T1000 (cell line): ENCODE results near the gene TXNRD2.

Experiments
- DNase-seq: peaks from one replicate; lab custom pipeline; 2025; ENCODE audit warnings: mixed read lengths; lab: John Stamatoyannopoulos, UW

Gene TXNRD2

GRCh38 chr22:19979712-19980493 is 38.3 kb upstream of the TXNRD2 start:
- DNase-seq: no peak

GRCh38 chr22:19978748-19979147 is 37.1 kb upstream of the TXNRD2 start:
- DNase-seq: no peak

- DNase-seq: no peak
Observed at GRCh38 chr22:19977296-19978243, 36.0 kb upstream of the TXNRD2 start.

DNA sequence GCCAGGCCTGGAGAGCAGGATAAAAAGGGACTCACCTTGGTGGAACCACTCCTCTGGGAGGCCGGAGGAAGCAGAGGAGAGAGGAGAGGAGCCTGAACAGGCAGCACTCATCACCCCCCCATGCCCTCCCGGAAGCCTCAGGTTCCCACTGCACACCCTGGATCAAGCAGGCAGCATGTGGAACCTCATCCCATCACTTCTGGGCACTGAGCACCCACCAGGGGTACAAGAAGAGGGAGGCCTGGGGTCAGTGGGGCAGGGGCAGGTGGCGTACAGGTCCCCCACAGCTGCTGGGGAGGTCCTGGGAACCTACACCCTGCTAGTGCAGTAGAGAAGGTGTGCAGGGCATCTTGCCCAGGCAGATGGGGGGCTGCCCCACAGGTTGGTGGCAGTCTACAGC is 35.1 kb upstream of the TXNRD2 start:
- DNase-seq: no peak

DNA sequence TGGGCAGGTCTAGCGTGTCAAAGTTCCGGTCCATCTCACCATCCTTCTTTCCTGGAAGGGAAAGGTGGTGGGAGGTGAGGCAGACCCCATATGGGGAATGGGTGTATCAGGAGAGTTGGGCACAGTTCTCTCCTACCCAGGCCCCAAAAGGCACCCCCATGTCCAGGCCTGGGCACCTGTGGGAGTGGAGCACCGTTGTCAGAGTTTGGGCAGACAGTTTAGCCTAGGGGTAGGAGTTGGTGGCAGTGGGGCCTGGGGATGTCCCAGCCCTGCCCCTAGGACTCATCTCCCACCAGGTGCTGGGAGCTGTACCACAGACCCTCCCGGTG is 34.1 kb upstream of the TXNRD2 start:
- no peak for DNase-seq

DNA sequence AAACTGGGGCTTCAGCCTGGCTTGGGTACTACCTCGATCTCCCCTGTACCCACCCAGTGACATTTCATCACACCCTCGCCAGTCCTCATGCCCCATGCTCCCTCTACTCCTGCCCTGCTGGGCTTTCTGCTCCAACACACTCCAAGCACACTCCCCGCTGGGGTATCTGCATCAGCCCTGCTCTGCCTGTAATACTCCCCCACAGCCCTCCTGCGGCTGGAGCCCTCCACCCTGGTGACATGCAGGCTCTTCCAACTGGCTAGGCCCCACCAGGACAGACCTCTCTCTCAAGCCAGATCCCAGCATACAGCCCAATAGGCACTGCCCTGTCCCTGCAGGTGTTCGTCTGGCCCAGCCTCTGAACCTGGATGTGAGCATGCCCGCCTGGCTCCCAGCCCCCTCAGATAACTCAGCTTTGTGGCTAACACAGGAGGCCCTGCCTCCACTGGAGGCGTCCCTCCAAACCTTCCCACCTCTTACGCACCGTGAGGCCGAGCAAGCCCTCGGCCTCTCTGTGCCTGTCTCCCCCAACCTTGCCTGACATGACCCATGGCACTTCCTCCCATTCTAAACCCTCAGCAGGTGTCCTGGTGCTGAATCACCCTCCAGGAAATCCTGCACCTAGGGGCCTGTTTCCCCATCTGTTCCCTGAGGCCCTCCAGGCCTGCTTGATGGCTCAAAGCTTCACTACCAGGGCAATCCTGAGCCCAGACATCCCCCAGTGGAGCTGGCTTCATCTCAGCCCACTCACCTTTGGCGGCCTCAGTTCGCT is 33.5 kb upstream of the TXNRD2 start:
- DNase-seq: no peak

DNA sequence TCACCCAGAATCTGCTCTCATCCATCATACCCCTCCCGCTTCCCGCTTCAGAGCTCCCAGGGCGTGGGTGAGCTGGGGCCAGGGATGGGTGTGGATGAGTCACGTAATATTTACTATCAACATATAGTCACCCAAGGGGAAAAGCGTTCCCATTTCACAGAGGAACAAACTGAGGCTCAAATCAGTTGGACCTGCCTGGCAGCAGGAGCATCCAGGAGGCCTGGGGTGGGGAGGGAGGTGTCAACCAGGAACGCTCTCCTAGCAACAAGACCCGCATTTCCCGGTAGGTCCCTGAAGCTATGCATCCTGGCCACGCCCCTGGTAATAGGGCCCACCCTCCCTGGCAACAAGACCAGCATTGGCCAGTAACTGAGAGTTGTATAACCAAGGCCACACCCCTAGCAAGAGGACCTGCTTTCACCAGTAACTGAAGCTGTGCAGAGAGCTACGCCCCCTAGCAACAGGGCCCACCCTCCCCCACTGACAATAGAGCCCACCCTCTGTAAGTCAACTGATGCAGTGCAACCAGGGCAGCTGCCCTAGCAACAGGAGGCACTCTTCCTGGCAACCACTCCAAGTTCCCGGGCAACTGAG is 32.7 kb upstream of the TXNRD2 start:
- DNase-seq: no peak

DNA sequence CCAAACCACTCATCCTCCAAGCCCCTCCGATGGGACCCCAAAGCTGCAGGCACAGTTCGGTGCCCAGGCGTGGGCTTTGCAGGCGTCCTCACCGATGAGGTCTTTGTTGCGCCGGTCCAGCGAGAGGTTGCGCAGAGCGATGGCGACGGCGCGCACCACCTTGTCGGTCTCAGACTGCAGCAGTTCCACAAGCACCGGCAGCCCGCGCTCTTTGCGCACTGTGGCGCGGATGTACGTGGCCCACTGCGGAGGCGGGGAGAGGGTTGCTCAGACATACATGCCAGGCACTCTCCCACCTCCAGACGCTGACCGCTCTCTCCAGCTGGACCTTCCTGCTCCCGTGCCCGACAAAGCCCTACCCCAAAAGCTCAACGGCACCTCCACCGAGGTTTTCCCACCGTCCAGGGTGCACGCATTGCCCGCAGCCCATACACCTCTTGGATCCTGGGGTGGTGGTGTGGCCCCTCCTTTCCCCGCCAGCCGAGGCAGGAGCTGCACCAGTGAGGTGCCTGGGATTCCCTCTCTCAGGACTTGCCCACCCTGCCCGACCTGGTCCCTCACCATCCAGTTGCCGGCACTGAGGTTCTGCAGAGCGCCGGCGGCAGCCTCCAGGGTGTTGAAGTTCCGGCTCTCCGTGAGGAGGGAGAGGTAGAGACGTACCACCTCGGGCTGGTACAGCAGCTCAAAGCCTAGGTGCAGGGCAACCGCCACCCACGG is 32.1 kb upstream of the TXNRD2 start:
- DNase-seq: no peak

- no peak for DNase-seq
Observed at GRCh38 chr22:19972652-19973550, 31.3 kb upstream of the TXNRD2 start.

GRCh38 chr22:19972251-19972650 is 30.6 kb upstream of the TXNRD2 start:
- DNase-seq: no peak

DNA sequence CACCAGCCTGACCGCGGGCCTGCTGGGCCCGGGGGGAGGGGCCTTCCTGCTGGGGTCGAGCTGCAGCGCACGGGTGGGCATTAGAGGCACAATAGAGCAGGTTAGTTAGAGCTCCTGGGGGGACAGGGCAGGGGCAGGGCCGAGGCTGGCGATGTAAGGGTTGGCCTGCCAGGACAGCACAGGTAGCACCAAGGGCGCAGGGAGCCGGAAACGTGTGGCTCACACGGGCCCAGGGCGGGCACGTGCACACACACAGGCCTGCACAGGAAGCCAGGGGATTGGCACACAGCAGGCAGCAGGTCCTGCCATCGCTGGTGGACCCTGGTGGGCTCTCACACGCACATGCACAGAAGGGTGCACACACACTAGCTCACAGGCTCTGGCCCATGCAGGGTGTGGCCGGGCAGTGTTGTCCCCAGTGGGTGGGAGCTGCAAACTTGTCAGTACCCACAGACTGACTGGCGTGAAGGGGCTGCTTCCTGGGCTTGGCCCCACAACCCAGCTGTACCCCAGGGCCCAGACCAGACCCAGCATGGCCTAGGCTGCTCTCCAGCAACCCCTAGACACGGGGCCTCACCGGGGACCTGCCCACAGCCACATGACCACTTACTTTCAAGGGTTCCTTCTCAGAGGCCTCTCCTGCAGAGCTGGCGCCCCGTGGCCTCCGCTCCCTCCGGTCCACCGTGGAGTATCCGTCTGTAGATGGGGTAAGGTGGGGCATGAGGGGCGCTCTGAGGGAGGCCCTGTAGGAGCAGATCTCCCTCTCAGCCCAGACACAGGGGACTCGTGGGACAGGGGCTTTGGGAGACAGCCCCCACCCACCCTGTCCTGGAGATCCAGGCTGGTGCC is 29.9 kb upstream of the TXNRD2 start:
- DNase-seq: no peak

GRCh38 chr22:19970479-19971275 is 29.1 kb upstream of the TXNRD2 start:
- peak; percentile 39 for DNase-seq

DNA sequence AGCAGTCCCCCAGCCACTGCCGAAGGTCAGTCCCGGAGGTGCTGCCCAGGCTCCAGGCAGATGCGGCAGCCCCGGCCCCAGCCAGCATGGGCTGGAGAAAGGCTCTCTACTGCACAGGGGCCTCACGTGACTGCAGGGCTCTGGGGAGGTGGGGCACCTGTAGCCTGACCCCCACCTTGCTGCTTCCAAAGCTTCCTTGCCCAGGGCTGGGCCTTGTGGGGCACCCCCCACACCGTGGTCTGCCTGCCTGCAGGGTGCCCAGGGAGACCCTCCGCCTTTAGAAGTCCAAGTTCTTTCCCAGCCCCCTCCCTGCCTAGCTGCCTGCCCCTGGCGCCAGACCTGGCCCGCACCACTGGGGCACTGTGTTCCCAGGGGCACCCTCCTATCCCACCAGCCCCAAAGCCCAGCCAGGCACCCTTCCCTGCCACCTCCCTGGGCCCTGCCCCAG is 28.4 kb upstream of the TXNRD2 start:
- DNase-seq: no peak

GRCh38 chr22:19969141-19969928 is 27.7 kb upstream of the TXNRD2 start:
- no peak for DNase-seq

- DNase-seq: no peak
Observed at GRCh38 chr22:19968450-19968891, 26.9 kb upstream of the TXNRD2 start.

- DNase-seq: no peak
Observed at GRCh38 chr22:19967850-19968449, 26.3 kb upstream of the TXNRD2 start.
